Heart left ventricle (tissue), 13 donors: ENCODE measurements around the gene ZNF165.

Experiments used
- CTCF ChIP-seq, 12 donors: fragments of 200-600 bp; sonication (generic) in 4 of 12; IDR thresholded peaks; one replicate each; pipeline versions ENCODE4 v1.5.0 to v1.8.0; 2018 to 2022; ENCODE audit warnings: antibody characterized with exemption in 12 of 12, mild to moderate bottlenecking in 5 of 12
- POLR2A ChIP-seq, 2 donors: fragments of 450-650 bp; IDR thresholded peaks; one replicate each; pipeline ENCODE4 v1.6.1; 2017; ENCODE audit warnings: antibody characterized with exemption in 2 of 2, mild to moderate bottlenecking in 2 of 2, moderate library complexity in 2 of 2
- donor health status: ischemic (EF 13 %, LVEDD 7.1; RV severe dilation, severe dysfunction).
- donor health status: DM: no; HTN: yes; CAD: no.
- donor health status: DM: no; HTN: no; CAD: no.
- donor health status: ischemic (EF 25% LVEDD 6.9; RV normal size, moderate dysfunction).
- donor health status: ischemic (EF 25% LVEDD 5.7; RV mildly dilated, moderate dysfunction).
- donor health status: ischemic (EF 35%, LVEDD 5.7; RV mildly dilated, moderate dysfunction).
- donor health status: nonischemic (EF 11% LVEDD 7.7; RV severe dilation, severe dysfunction).
- donor health status: DM: yes; HTN: yes; CAD: no.
- donor health status: PGD.
- donor health status: ischemic (EF 29% LVEDD 5.4; RV normal size, mild dysfunction).
- donor health status: nonischemic (EF 23%, LVEDD 6.1; RV moderate dilation, normal function).

- TF ChIP-seq CTCF (IDR thresholded peaks at IDR 0.05) (no peak), POLR2A (IDR thresholded peaks at IDR 0.05) (no peak)
Measured at GRCh38 chr6:28068067-28068466, 12.3 kb upstream of the ZNF165 start.
